ENCODE results near the gene FAM210A.

GRCh38 chr18:13710414-13710831 lies 15.9 kb downstream of the FAM210A start:
- no peak for TF ChIP-seq CUX1 (CRISPR knock-in tag; IDR thresholded peaks at IDR 0.05)
- TF ChIP-seq TEAD2 (tag; IDR thresholded peaks at IDR 0.05): no peak
- no peak for TF ChIP-seq SAFB2 (IDR thresholded peaks at IDR 0.05; ENCODE audit: borderline replicate concordance, low read depth, low read length, severe bottlenecking)
- no peak for TF ChIP-seq CTCF (IDR thresholded peaks at IDR 0.05 in 2 of 3, conservative IDR thresholded peaks at IDR 0.05 in 1 of 3; ENCODE audit: insufficient read depth in 2 of 3, low read depth in 1 of 3, low read length in 3 of 3)
- no peak for TF ChIP-seq ZNF124 (CRISPR knock-in tag; IDR thresholded peaks at IDR 0.05)
- TF ChIP-seq XRCC5 (IDR thresholded peaks at IDR 0.05; ENCODE audit: low read depth, low read length): no peak
- TF ChIP-seq CEBPZ (IDR thresholded peaks at IDR 0.05; ENCODE audit: borderline replicate concordance, low read depth, low read length): no peak
- no peak for TF ChIP-seq YY1 (IDR thresholded peaks at IDR 0.05; ENCODE audit: borderline replicate concordance in 1 of 3, control insufficient read depth in 1 of 3, extremely low read depth in 1 of 3, insufficient read depth in 3 of 3, insufficient read length in 1 of 3, insufficient replicate concordance in 2 of 3, low read depth in 1 of 3, low read length in 2 of 3)

All from K562 (cell line).